Skin epidermis (tissue), 12 donors: Measurements from ENCODE around the gene CSNK1E.
A peak's percentile ranks its signal among the peaks of the same experiment; 100 is the strongest.

ENCODE experiments used
- H3K27ac ChIP-seq, 21 experiments: fragments of 200-600 bp; sonication (generic) in 11 of 21; one replicate each; pipeline ENCODE4 v1.5.0; 2020; ENCODE audit warnings: mild to moderate bottlenecking in 3 of 21, inconsistent platforms in 2 of 21, moderate library complexity in 2 of 21
- H3K4me3 ChIP-seq, 7 experiments: fragments of 200-600 bp; sonication (generic) in 2 of 7; one replicate each; pipeline ENCODE4 v1.5.0; 2020; ENCODE audit warnings: inconsistent platforms in 2 of 7, mild to moderate bottlenecking in 2 of 7, moderate library complexity in 1 of 7

The CSNK1E gene

GRCh38 chr22:38290347-38290746 is 26.9 kb downstream of the CSNK1E start:
- H3K4me3 ChIP-seq = no peak overlapping the region
- H3K27ac ChIP-seq = peak overlapping the region in 1 of 21 experiments; percentile 1

GRCh38 chr22:38289583-38290082 is 27.6 kb downstream of the CSNK1E start:
- H3K4me3 ChIP-seq = no peak overlapping the region
- peak overlapping the region in 1 of 21 experiments; percentile 1 for H3K27ac ChIP-seq

- Histone ChIP-seq H3K4me3 (no peak overlapping the region), H3K27ac (no peak overlapping the region)
Observed at GRCh38 chr22:38286915-38287669, 30.1 kb downstream of the CSNK1E start.

- H3K27ac ChIP-seq = peak overlapping the region in 1 of 21 experiments; percentile 2
Observed at GRCh38 chr22:38285018-38285417, 32.2 kb downstream of the CSNK1E start.

GRCh38 chr22:38284042-38284402 is 33.2 kb downstream of the CSNK1E start:
- Histone ChIP-seq H3K27ac (peak overlapping the region in 6 of 21 experiments; percentile 6 to 68 (median 43)), H3K4me3 (no peak overlapping the region)

More at GRCh38 chr22:38285018-38285417, 32.2 kb downstream of the CSNK1E start:
- no peak overlapping the region for H3K4me3 ChIP-seq

GRCh38 chr22:38282397-38282796 is 34.8 kb downstream of the CSNK1E start:
- no peak overlapping the region for H3K27ac ChIP-seq
- no peak overlapping the region for H3K4me3 ChIP-seq

GRCh38 chr22:38276166-38276565 is 41.1 kb downstream of the CSNK1E start:
- peak overlapping the region in 1 of 21 experiments; percentile 23 for H3K27ac ChIP-seq
- no peak overlapping the region for H3K4me3 ChIP-seq

GRCh38 chr22:38273135-38273826 is 44.0 kb downstream of the CSNK1E start:
- H3K27ac ChIP-seq = peak overlapping the region; percentile 75 to 96 (median 92)
- peak overlapping the region; percentile 68 to 98 (median 89) for H3K4me3 ChIP-seq

GRCh38 chr22:38272373-38273134 is 44.7 kb downstream of the CSNK1E start, which contains the start of gene TMEM184B:
TSS of gene TMEM184B (minus strand) at chr22:38273010. CDS start at chr22:38247961, 25,049 bp downstream.
- peak within 1 kb of the TSS; percentile 75 to 96 (median 92) for H3K27ac ChIP-seq
- H3K4me3 ChIP-seq = peak within 1 kb of the TSS; percentile 68 to 98 (median 89)

GRCh38 chr22:38271927-38272372 is 45.3 kb downstream of the CSNK1E start:
- Histone ChIP-seq H3K27ac (peak overlapping the region; percentile 68 to 96 (median 92)), H3K4me3 (peak overlapping the region; percentile 68 to 98 (median 89))

GRCh38 chr22:38271101-38271500 is 46.1 kb downstream of the CSNK1E start:
- Histone ChIP-seq H3K27ac (peak overlapping the region in 11 of 21 experiments; percentile 14 to 86 (median 38)), H3K4me3 (no peak overlapping the region)

- Histone ChIP-seq H3K4me3 (no peak overlapping the region), H3K27ac (peak overlapping the region in 13 of 21 experiments; percentile 6 to 86 (median 35))
Observed at GRCh38 chr22:38270091-38270992, 46.9 kb downstream of the CSNK1E start.

GRCh38 chr22:38269466-38269865 is 47.8 kb downstream of the CSNK1E start:
- peak overlapping the region in 6 of 21 experiments; percentile 22 to 86 (median 43) for H3K27ac ChIP-seq
- H3K4me3 ChIP-seq = no peak overlapping the region

- H3K27ac ChIP-seq = peak overlapping the region in 14 of 21 experiments; percentile 25 to 78 (median 46)
Observed at GRCh38 chr22:38267086-38267485, 50.1 kb downstream of the CSNK1E start.

GRCh38 chr22:38266120-38266519 is 51.1 kb downstream of the CSNK1E start:
- Histone ChIP-seq H3K4me3 (no peak overlapping the region), H3K27ac (peak overlapping the region in 15 of 21 experiments; percentile 10 to 78 (median 47))

More at GRCh38 chr22:38267086-38267485, 50.1 kb downstream of the CSNK1E start:
- H3K4me3 ChIP-seq = no peak overlapping the region

- no peak overlapping the region for H3K4me3 ChIP-seq
- H3K27ac ChIP-seq = peak overlapping the region in 1 of 21 experiments; percentile 10
Observed at GRCh38 chr22:38264322-38264843, 52.9 kb downstream of the CSNK1E start.

- H3K27ac ChIP-seq = peak overlapping the region in 10 of 21 experiments; percentile 1 to 74 (median 56)
- no peak overlapping the region for H3K4me3 ChIP-seq
Observed at GRCh38 chr22:38262051-38262795, 55.0 kb downstream of the CSNK1E start.
